ENCODE results near the gene ETNK1.

The ETNK1 gene

GRCh38 chr12:22624870-22625761 lies at the start of gene ETNK1:
Gene ETNK1 (plus strand): TSS chr12:22625171. CDS start chr12:22625431, 260 bp downstream.
- TF ChIP-seq, protein P1, sequence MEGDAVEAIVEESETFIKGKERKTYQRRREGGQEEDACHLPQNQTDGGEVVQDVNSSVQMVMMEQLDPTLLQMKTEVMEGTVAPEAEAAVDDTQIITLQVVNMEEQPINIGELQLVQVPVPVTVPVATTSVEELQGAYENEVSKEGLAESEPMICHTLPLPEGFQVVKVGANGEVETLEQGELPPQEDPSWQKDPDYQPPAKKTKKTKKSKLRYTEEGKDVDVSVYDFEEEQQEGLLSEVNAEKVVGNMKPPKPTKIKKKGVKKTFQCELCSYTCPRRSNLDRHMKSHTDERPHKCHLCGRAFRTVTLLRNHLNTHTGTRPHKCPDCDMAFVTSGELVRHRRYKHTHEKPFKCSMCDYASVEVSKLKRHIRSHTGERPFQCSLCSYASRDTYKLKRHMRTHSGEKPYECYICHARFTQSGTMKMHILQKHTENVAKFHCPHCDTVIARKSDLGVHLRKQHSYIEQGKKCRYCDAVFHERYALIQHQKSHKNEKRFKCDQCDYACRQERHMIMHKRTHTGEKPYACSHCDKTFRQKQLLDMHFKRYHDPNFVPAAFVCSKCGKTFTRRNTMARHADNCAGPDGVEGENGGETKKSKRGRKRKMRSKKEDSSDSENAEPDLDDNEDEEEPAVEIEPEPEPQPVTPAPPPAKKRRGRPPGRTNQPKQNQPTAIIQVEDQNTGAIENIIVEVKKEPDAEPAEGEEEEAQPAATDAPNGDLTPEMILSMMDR (IDR thresholded peaks at IDR 0.05), result no peak

GRCh38 chr12:22576065-22576464 lies 48.9 kb upstream of the ETNK1 start:
- TF ChIP-seq, protein P1 (IDR thresholded peaks at IDR 0.05), result no peak

DNA sequence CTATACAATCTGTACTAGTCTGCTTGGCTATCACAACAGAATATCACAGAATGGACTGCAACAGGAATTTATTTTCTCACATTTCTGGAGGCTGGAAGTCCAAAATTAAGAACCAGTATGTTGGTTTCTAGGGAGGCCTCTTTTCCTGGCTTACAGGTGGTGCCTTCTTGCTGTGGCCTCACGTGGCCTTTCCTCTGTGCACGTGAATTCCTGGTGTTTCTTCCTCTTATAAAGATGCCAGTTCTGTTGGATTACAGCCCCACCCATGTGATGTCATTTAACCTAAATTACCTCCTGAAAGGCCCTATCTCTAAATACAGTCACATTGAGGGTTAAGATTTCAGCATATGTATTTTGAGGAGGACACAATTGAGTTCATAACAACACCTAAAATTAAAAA lies 48.5 kb upstream of the ETNK1 start:
- TF ChIP-seq, protein P1 (IDR thresholded peaks at IDR 0.05), result no peak

DNA sequence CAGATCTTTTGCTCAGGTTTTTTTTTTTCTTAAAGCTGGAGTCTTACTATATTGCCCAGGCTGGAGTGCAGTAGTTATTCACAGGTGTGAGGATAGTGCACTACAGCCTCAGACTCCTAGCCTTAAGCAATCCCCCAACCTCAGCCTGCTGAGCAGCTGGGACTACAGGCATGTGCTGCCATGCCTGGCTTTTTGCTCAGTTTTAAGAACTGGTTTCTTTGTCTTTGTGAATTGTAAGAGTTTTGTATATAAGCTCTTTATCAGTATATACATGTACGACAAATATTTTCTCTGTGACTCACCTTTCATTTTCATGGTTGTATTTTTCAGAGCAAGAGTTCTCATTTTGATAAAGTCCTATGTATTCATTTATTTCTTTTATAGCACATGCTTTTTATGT lies 47.3 kb upstream of the ETNK1 start:
- TF ChIP-seq, protein P1 (IDR thresholded peaks at IDR 0.05), result no peak

- TF ChIP-seq, protein P1 (IDR thresholded peaks at IDR 0.05), result no peak
Observed at GRCh38 chr12:22578328-22578727, 46.6 kb upstream of the ETNK1 start.

DNA sequence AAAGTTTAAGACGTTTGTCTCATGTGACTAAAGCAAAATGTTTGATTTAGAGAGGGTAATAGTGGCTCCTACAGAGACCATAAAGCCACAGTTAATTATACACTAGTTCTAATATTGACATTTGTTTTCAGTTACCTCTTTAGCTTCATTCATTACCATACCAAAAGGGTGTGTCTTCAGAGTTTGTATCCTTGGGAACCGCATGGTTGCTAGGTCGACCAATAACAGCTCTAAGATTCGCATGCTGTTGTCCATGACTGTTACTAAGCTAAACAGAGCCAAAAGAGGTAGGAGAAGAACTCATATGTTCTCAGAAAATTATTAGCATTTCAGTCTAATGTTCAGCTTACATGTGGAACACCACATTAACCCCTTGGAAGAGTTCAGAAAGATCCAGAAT lies 36.2 kb upstream of the ETNK1 start:
- TF ChIP-seq, protein P1 (IDR thresholded peaks at IDR 0.05), result no peak

DNA sequence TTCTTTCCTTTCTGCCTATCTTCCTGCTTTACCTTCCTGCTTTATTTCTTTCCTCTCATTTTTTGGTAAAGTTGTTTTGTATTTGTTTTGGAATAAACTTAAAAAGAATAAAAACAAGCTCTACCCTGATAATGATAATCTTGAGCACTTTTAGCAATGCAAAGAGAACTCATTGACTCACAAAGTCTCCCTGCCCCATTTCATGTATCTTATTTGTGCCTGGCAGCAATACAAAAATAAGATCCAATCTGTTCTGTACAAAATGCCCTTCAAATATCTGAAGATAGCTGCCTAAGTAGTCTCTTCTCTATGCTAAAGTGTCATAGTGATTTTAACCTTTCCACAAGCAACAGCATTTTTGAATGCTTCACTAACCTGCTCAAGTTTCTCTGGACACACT lies 31.1 kb upstream of the ETNK1 start:
- TF ChIP-seq, protein P1 (IDR thresholded peaks at IDR 0.05), result no peak
